OCI-LY3 (cell line): ENCODE data around the gene RAB23.

Source experiments
- H2AFZ ChIP-seq: fragments of 200-600, 300-600 bp; shearing (Covaris generic); 2 replicates; pipeline ENCODE4 v1.6.0; 2014; ENCODE audit warnings: antibody characterized with exemption, low read depth, low read length
- H3K27ac ChIP-seq: fragments of 200-600, 300-600 bp; sonication (generic); 2 replicates; pipeline ENCODE4 v1.5.1; 2014; ENCODE audit warnings: mild to moderate bottlenecking, low read length, moderate library complexity, mixed read lengths
- H3K27me3 ChIP-seq: fragments of 200-600, 300-600 bp; sonication (generic); 2 replicates; pipeline ENCODE4 v1.6.1; 2014; ENCODE audit warnings: low read depth, low read length, mixed read lengths
- H3K36me3 ChIP-seq: fragments of 200-600, 300-600 bp; sonication (generic); replicated peaks from 2 replicates; pipeline ENCODE3; 2014; ENCODE audit warnings: low read depth, low read length, mixed read lengths
- H3K4me1 ChIP-seq: fragments of 300-600, 200-600 bp; sonication (generic); 2 replicates; pipeline ENCODE4 v1.6.1; 2014; ENCODE audit warnings: low read length, mixed read lengths
- H3K4me2 ChIP-seq: fragments of 200-600, 300-600 bp; sonication (generic); 2 replicates; pipeline ENCODE4 v1.6.1; 2014; ENCODE audit warnings: low read length, mixed read lengths
- H3K4me3 ChIP-seq: fragments of 300-600, 200-600 bp; sonication (generic); 2 replicates; pipeline ENCODE4 v1.5.1; 2014; ENCODE audit warnings: antibody characterized with exemption, mild to moderate bottlenecking, low read length, moderate library complexity
- H3K79me2 ChIP-seq: fragments of 300-600, 200-600 bp; shearing (Covaris generic); 2 replicates; pipeline ENCODE4 v1.6.1; 2014; ENCODE audit warnings: mild to moderate bottlenecking, low read length, mixed read lengths
- H3K9ac ChIP-seq: fragments of 300-600, 200-600 bp; shearing (Covaris generic); 2 replicates; pipeline ENCODE4 v1.6.0; 2014; ENCODE audit warnings: mild to moderate bottlenecking, low read length, moderate library complexity
- H3K9me3 ChIP-seq: fragments of 200-600, 300-600 bp; shearing (Covaris generic); 2 replicates; pipeline ENCODE4 v1.6.1; 2014; ENCODE audit warnings: low read length, mixed read lengths; ENCODE audit not compliant: insufficient read depth
- H4K20me1 ChIP-seq: fragments of 200-600, 300-600 bp; sonication (generic); 2 replicates; pipeline ENCODE4 v1.6.1; 2016; ENCODE audit warnings: low read length, mixed read lengths; ENCODE audit not compliant: insufficient read depth
- CTCF ChIP-seq: fragments of 200-600, 300-600 bp; sonication (generic); IDR thresholded peaks from 2 replicates; pipeline ENCODE4 v1.5.1; 2014; ENCODE audit warnings: antibody characterized with exemption, low read length, low read depth
- EZH2phosphoT487 ChIP-seq: fragments of 200-600 bp; shearing (Covaris generic); IDR thresholded peaks from 2 replicates; pipeline ENCODE4 v1.6.1; 2018; ENCODE audit warnings: antibody characterized with exemption, mixed run types, low read depth

The RAB23 gene

GRCh38 chr6:57221936-57222742, at the start of gene RAB23:
Gene RAB23, minus strand, starts transcription at chr6:57222307. Its CDS starts 11,927 bp downstream, at chr6:57210380.
- Histone ChIP-seq H3K27me3 (no peaks in the 10 kb centered on the region), H3K9ac (peak within 1 kb of the TSS; percentile 91), H4K20me1 (no peaks in the 10 kb centered on the region), H3K9me3 (no peaks in the 10 kb centered on the region), H3K4me1 (peaks cover 18% of the 10 kb centered on the region), H3K4me2 (peak within 1 kb of the TSS; percentile 90), H3K79me2 (peaks cover 45% of the 10 kb centered on the region), H3K4me3 (peak within 1 kb of the TSS; percentile 94), H2AFZ (peak within 1 kb of the TSS; percentile 100), H3K27ac (peak within 1 kb of the TSS; percentile 50), H3K36me3 (peaks cover 4% of the 10 kb centered on the region)
- TF ChIP-seq CTCF (peak; percentile 9; the same call in 1 of the 2 replicates), EZH2phosphoT487 (no peak)

GRCh38 chr6:57268294-57268640, 46.2 kb upstream of the RAB23 start:
- Histone ChIP-seq H3K27me3 (no peaks in the 10 kb centered on the region), H3K4me2 (no peak overlapping the region), H3K9ac (no peak overlapping the region), H3K27ac (no peak overlapping the region), H4K20me1 (no peaks in the 10 kb centered on the region), H3K4me3 (no peak overlapping the region), H3K79me2 (no peaks in the 10 kb centered on the region), H3K36me3 (no peaks in the 10 kb centered on the region), H3K9me3 (no peaks in the 10 kb centered on the region), H3K4me1 (peaks cover 5% of the 10 kb centered on the region; the same call in 1 of the 2 replicates), H2AFZ (0 out of 2 replicates have a peak overlapping the region, but pooled peaks have one; percentile 38)
- TF ChIP-seq EZH2phosphoT487 (no peak), CTCF (no peak)

GRCh38 chr6:57267586-57268293, 45.6 kb upstream of the RAB23 start:
- Histone ChIP-seq H3K27me3 (no peaks in the 10 kb centered on the region), H3K79me2 (no peaks in the 10 kb centered on the region), H3K4me1 (peaks cover 5% of the 10 kb centered on the region; the same call in 1 of the 2 replicates), H2AFZ (0 out of 2 replicates have a peak overlapping the region, but pooled peaks have one; percentile 38), H3K36me3 (no peaks in the 10 kb centered on the region), H3K9me3 (no peaks in the 10 kb centered on the region), H4K20me1 (no peaks in the 10 kb centered on the region), H3K27ac (no peak overlapping the region), H3K4me2 (no peak overlapping the region), H3K9ac (no peak overlapping the region), H3K4me3 (no peak overlapping the region)
- TF ChIP-seq CTCF, result peak; percentile 65
- no peak for TF ChIP-seq EZH2phosphoT487

DNA sequence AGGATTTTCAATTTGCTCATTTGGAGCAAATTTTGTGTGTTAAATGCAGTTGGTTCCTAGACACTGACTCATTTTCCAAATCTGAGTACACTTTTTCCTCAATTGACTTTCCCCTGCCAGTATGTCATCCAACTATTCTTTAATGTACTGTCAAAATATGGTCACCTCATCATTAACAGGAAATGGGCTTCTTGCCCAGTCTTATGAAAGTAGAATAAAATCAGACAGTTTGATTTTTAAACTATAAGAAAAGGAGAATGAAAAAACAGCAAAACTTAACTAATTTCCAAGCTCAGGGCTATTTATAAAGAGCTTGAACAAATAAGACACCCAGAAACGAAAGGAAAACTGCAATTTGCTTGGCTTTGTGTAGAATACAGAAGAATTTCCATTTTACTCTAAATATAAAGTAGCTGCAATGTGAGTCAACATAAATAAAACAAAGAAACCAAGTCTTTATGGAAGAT, 43.7 kb upstream of the RAB23 start:
- Histone ChIP-seq H2AFZ (no peak overlapping the region), H3K79me2 (no peaks in the 10 kb centered on the region), H4K20me1 (no peaks in the 10 kb centered on the region), H3K36me3 (no peaks in the 10 kb centered on the region), H3K4me3 (no peak overlapping the region), H3K4me2 (no peak overlapping the region), H3K9me3 (no peaks in the 10 kb centered on the region), H3K9ac (no peak overlapping the region), H3K4me1 (peaks cover 5% of the 10 kb centered on the region; the same call in 1 of the 2 replicates), H3K27ac (no peak overlapping the region), H3K27me3 (no peaks in the 10 kb centered on the region)
- TF ChIP-seq CTCF (no peak), EZH2phosphoT487 (no peak)
